HCT116 (cell line): ENCODE measurements around the gene ENTREP1. TPM values are rescaled to one million over a fixed set of nuclear protein-coding genes. Genes with fewer than 3 reads are reported as not detected.

Experiments
- ATAC-seq: fragments of 200-7000 bp; cut with Tn5 transposase; 2 replicates; pipeline ENCODE4 v1.9.1; 2020; ENCODE audit warnings: mild to moderate bottlenecking, moderate library complexity
- BruUV-seq: library from RNA; stranded (reverse); fragments of 400-500 nt; replicated peaks from 2 replicates; lab custom pipeline; 2021; lab: Mats Ljungman, UMichigan
- CTCF ChIA-PET: fragments of 300-600 bp; sonication (Branson Sonifier 250); formaldehyde crosslinking; loops from one replicate; lab custom pipeline; 2021; ENCODE audit warnings: antibody characterized with exemption; lab: Charles Lee
- POLR2A ChIA-PET: fragments of 300-600, 350-600 bp; sonication (Branson Sonifier 250); formaldehyde crosslinking; loops from one replicate; lab custom pipeline; 2021; ENCODE audit warnings: antibody characterized with exemption; lab: Charles Lee
- RAD21 ChIA-PET, 2 experiments: fragments of 300-600 bp; sonication (Branson Sonifier 250); formaldehyde crosslinking; loops; one replicate each; lab custom pipeline; 2023; ENCODE audit warnings: low total read pairs in 2 of 2; ENCODE audit not compliant: uncharacterized antibody in 2 of 2, unreplicated experiment in 2 of 2, low non-redundant PET in 1 of 2; lab: Charles Lee
- DNase-seq: peaks from one replicate; pipeline ENCODE4 v3.0.0-alpha.2; 2010; ENCODE audit warnings: low read depth, low spot score
- H2AFZ ChIP-seq: fragments of 200-600 bp; shearing (Covaris generic), sonication (generic); 2 replicates; pipeline ENCODE4 v1.6.1; 2017; ENCODE audit warnings: low read depth, mixed run types, mixed read lengths, antibody characterized with exemption, low read length; ENCODE audit not compliant: poor library complexity, severe bottlenecking
- H3K27ac ChIP-seq: 2 replicates; pipeline ENCODE4 v1.5.1; 2012; ENCODE audit warnings: low read depth, low read length
- H3K27me3 ChIP-seq: fragments of 200-600 bp; sonication (generic); 2 replicates; pipeline ENCODE4 v1.6.1; 2016; ENCODE audit warnings: mixed run types, low read length, mixed read lengths; ENCODE audit not compliant: insufficient read depth
- H3K36me3 ChIP-seq, 2 experiments: fragments of 200-500 bp in 1 of 2; fragments of 200-600 bp in 1 of 2; sonication (Bioruptor generic) in 1 of 2; sonication (generic) in 1 of 2; 2 replicates each; pipeline versions ENCODE4 v1.5.1 to v1.6.1; 2014 to 2016; ENCODE audit warnings: low read length in 2 of 2, inconsistent platforms in 1 of 2, mixed read lengths in 1 of 2, mixed run types in 1 of 2; ENCODE audit not compliant: insufficient read depth in 2 of 2, control insufficient read depth in 1 of 2
- H3K4me1 ChIP-seq, 2 experiments: fragments of 200-600 bp in 1 of 2; sonication (generic) in 1 of 2; 2 replicates each; pipeline versions ENCODE4 v1.5.1 to v1.6.1; 2012 to 2017; ENCODE audit warnings: low read length in 2 of 2, inconsistent platforms in 1 of 2, mild to moderate bottlenecking in 1 of 2, mixed read lengths in 1 of 2, mixed run types in 1 of 2, moderate library complexity in 1 of 2; ENCODE audit not compliant: insufficient read depth in 2 of 2, control insufficient read depth in 1 of 2
- H3K4me2 ChIP-seq: fragments of 200-600 bp; sonication (generic); 2 replicates; pipeline ENCODE4 v1.6.1; 2017; ENCODE audit warnings: mixed run types, low read length, mixed read lengths
- H3K4me3 ChIP-seq, 2 experiments: fragments of 200-600 bp in 1 of 2; sonication (generic) in 1 of 2; replicated peaks in 1 of 2; 2 replicates each; pipeline ENCODE4 v1.5.1; 2011 to 2016; ENCODE audit warnings: low read length in 2 of 2, control low read depth in 1 of 2, low read depth in 1 of 2, mild to moderate bottlenecking in 1 of 2, mixed read lengths in 1 of 2, mixed run types in 1 of 2
- H3K79me2 ChIP-seq: fragments of 200-600 bp; sonication (generic); 2 replicates; pipeline ENCODE4 v1.6.1; 2017; ENCODE audit warnings: mild to moderate bottlenecking, mixed run types, low read length, moderate library complexity, mixed read lengths; ENCODE audit not compliant: insufficient read depth
- H3K9ac ChIP-seq: fragments of 200-600 bp; sonication (generic); 2 replicates; pipeline ENCODE4 v1.6.1; 2016; ENCODE audit warnings: low read length, mixed read lengths
- H3K9me2 ChIP-seq: fragments of 200-600 bp; sonication (generic), shearing (Covaris generic); 2 replicates; pipeline ENCODE4 v1.6.1; 2017; ENCODE audit warnings: mixed run types, mild to moderate bottlenecking, moderate library complexity; ENCODE audit not compliant: insufficient read depth
- H3K9me3 ChIP-seq, 2 experiments: fragments of 200-500 bp in 1 of 2; fragments of 200-600 bp in 1 of 2; sonication (Bioruptor generic) in 1 of 2; sonication (generic) in 1 of 2; 2 replicates each; pipeline ENCODE4 v1.6.1; 2014 to 2017; ENCODE audit warnings: low read length in 2 of 2, mixed read lengths in 2 of 2, inconsistent platforms in 1 of 2, low read depth in 1 of 2, mild to moderate bottlenecking in 1 of 2, mixed run types in 1 of 2, moderate library complexity in 1 of 2; ENCODE audit not compliant: control insufficient read depth in 1 of 2, insufficient read depth in 1 of 2
- H4K20me1 ChIP-seq: fragments of 200-600 bp; sonication (generic), shearing (Covaris generic); 2 replicates; pipeline ENCODE4 v1.6.1; 2017; ENCODE audit warnings: mixed run types, mild to moderate bottlenecking, moderate library complexity; ENCODE audit not compliant: insufficient read depth
- CBX3 ChIP-seq: IDR thresholded peaks from 2 replicates; pipeline ENCODE4 v1.6.1; 2012; ENCODE audit warnings: low read depth
- EZH2 ChIP-seq: fragments of 200-600 bp; sonication (generic); IDR thresholded peaks from 2 replicates; pipeline ENCODE4 v1.6.1; 2017; ENCODE audit warnings: antibody characterized with exemption, mixed run types
- FOSL1 ChIP-seq: IDR thresholded peaks from 2 replicates; pipeline ENCODE4 v1.6.1; 2012; ENCODE audit warnings: low read depth
- RAD21 ChIP-seq: IDR thresholded peaks from 2 replicates; pipeline ENCODE4 v1.6.1; 2012; ENCODE audit warnings: low read depth, mild to moderate bottlenecking
- intact Hi-C: fragments of 100-400 bp; cut with micrococcal nuclease; formaldehyde crosslinking; loops from 2 replicates; pipeline ENCODE4 v1.10.0; 2022
- total RNA-seq: library from RNA; stranded (reverse); gene quantifications from one replicate; pipeline ENCODE4 v1.2.1, GENCODE V29; 2021; ENCODE audit not compliant: unreplicated experiment
- TF ChIP-seq, protein P1 (sequence below), 3 experiments: fragments of 200-600 bp in 1 of 3; sonication (generic) in 1 of 3; IDR thresholded peaks in 2 of 3; conservative IDR thresholded peaks in 1 of 3; 2 replicates each; pipeline ENCODE4 v1.5.1; 2012 to 2017; ENCODE audit warnings: low read depth in 2 of 3, low read length in 2 of 3, antibody characterized with exemption in 1 of 3, borderline replicate concordance in 1 of 3, control low read depth in 1 of 3, mild to moderate bottlenecking in 1 of 3, mixed read lengths in 1 of 3, mixed run types in 1 of 3, moderate library complexity in 1 of 3; ENCODE audit not compliant: insufficient read depth in 1 of 3

Gene ENTREP1
- total RNA-seq, 1 experiment from 2014 or later, result 1.1 TPM

DNA sequence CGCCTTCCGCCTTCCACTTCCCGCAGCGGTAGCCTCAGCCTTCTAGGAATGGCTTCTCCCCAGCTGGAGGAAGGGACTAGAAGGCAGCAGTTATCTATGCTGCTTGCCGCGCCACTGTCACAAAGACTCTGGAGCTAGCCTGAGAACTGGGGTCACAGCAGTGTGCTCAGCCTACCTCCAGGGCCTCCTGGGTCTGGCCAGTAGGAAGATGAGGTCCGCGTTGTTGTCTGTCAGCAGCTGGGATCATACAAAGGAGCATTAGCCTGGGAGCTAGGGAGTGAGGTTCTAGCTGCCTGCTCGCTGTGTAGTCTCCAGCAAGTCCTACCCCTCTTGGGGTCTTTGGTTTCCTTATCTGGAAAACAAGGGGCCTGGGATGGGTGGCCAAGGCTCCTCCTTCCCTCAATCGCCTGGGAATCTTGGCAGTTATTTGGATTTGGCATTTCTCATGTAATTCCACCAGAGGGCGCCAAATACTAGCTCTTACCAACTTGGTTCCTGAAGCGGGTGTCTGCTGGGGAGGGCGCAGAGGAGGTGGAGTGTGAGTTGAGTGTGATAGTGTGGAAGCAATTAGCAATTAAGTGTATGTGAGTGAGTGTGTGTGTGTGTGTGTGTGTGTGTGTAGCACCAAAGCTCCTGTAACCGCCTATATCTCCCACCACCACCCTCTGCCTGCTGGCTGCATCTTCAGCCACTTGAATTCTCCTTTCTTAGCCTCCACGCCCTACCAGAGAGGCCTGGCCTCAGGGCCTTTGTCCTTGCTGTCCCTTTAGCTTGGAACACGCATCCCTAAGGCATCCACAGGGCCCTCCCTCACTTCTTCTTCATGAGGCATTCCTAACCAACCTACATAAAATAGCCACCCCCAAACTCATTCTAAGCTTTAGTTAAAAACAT lies 97.1 kb downstream of the ENTREP1 start:
- H3K4me2 ChIP-seq, result no peak overlapping the region; the same call in 1 of the 2 replicates
- RAD21 ChIA-PET, result interaction anchor here (0.6 to 1.3 kb wide), 5 partner anchors 198 to 689 kb away, joined by 3 to 6 read pairs (median 3); no protein-coding TSS in a partner anchor
- peak; percentile 47 for DNase-seq
- no peaks in the 10 kb centered on the region for H3K9me2 ChIP-seq
- intact Hi-C loops, result loop anchor here (2.0 to 10.0 kb wide), 8 partner anchors 127 to 1179 kb away; partner anchors contain the start of gene APBA1
- CTCF ChIA-PET, result interaction anchor here (1.0 to 4.2 kb wide), 9 partner anchors 9 to 1180 kb away, joined by 4 to 35 read pairs (median 6); partner anchors contain the start of gene APBA1
- no TSS peak for BruUV-seq
- no peak overlapping the region for H3K4me3 ChIP-seq
- H3K27me3 ChIP-seq, result no peaks in the 10 kb centered on the region
- no peak overlapping the region for H3K27ac ChIP-seq
- TF ChIP-seq EZH2 (no peak), RAD21 (peak; percentile 95), FOSL1 (no peak), CBX3 (no peak)
- TF ChIP-seq, protein P1, sequence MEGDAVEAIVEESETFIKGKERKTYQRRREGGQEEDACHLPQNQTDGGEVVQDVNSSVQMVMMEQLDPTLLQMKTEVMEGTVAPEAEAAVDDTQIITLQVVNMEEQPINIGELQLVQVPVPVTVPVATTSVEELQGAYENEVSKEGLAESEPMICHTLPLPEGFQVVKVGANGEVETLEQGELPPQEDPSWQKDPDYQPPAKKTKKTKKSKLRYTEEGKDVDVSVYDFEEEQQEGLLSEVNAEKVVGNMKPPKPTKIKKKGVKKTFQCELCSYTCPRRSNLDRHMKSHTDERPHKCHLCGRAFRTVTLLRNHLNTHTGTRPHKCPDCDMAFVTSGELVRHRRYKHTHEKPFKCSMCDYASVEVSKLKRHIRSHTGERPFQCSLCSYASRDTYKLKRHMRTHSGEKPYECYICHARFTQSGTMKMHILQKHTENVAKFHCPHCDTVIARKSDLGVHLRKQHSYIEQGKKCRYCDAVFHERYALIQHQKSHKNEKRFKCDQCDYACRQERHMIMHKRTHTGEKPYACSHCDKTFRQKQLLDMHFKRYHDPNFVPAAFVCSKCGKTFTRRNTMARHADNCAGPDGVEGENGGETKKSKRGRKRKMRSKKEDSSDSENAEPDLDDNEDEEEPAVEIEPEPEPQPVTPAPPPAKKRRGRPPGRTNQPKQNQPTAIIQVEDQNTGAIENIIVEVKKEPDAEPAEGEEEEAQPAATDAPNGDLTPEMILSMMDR (IDR thresholded peaks at IDR 0.05 in 2 of 3, conservative IDR thresholded peaks at IDR 0.05 in 1 of 3; ENCODE audit: borderline replicate concordance in 1 of 3, insufficient read depth in 1 of 3, low read depth in 2 of 3, low read length in 2 of 3), result peak; percentile 68 to 87 (median 82)
- H3K36me3 ChIP-seq, result no peaks in the 10 kb centered on the region
- peak; percentile 91 for ATAC-seq
- H3K79me2 ChIP-seq, result no peaks in the 10 kb centered on the region
- no peaks in the 10 kb centered on the region for H3K4me1 ChIP-seq
- peak overlapping the region; percentile 32 for H2AFZ ChIP-seq
- no peak overlapping the region for H3K9ac ChIP-seq
- no peaks in the 10 kb centered on the region for H4K20me1 ChIP-seq
- H3K9me3 ChIP-seq, result no peaks in the 10 kb centered on the region
- POLR2A ChIA-PET, result interaction anchor here (0.6 to 1.1 kb wide), 2 partner anchors 123 to 996 kb away, joined by 3 read pairs; no protein-coding TSS in a partner anchor
